GM18868 (cell line): Measurements from ENCODE around the gene KNDC1.
"Not testable (repeated sequence)": the region's sequence is repeated elsewhere in the genome, so short reads cannot be mapped to it uniquely, and the experiment has no call there.

Source experiments
- ATAC-seq: cut with Tn5 transposase; IDR thresholded peaks from one replicate; pipeline ENCODE4 v1.9.1; 2021; ENCODE audit warnings: mild to moderate bottlenecking, moderate library complexity; ENCODE audit not compliant: unreplicated experiment

KNDC1 gene

DNA sequence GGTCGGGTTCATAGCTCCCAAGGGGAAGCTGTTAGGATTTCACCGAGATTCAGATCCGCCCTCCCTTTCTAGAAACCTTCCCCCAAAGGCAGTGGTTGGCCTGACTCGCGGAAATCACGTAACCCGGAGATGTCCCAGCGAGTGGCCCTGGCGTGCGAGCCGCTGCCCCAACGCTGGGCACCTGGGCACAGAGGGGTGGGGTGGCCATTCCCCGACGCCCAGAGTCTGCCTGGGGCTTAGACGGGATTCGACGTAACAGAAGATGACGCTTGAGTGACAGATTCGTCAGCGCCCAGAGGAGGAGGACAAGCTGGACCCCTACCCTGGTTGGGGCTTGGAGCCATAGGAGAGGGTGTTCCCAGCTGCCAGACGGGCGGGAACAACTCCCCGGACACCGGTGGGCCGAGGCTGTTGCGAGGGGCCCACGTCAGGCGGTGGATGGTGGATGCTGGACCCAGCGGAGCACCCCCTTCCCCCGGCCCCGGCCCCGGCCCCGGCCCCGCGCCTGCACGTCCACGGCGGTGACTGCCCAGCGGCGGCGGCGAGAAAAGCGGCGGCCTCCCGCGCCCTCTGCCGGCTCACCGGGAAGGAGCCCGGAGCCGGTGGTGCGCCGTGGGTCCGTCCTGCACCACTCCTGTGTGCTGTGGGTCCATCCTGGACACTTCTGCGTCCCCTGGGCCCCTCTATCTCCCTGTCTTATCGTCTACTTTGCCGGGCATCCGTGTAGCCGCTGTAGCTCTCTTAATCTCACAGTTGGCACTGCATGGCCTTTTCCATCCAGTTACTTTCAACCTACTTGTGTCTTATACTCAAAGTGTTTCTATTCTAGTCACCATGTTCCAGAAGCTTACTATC, 35.4 kb upstream of the KNDC1 start:
- ATAC-seq: no peak

DNA sequence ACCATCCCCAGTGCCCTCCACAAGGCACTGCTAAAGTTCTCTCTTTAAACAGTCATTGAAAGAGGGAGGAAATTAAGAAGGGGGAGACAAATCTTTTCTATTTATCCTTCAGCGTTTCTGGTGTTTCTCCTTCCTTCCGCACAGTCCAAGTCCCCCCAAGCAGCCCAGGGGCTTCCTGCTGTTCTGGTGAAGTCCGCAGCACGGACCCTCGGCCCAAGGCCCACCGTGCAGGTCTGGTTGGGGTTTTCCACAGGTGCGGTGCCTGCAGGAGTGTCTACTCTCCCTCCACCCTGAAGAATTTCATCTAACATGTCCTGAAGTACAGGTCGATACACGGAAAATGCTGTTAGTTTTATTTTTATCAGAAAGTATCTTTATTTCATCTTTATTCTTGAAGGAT, 34.1 kb upstream of the KNDC1 start:
- no peak for ATAC-seq

DNA sequence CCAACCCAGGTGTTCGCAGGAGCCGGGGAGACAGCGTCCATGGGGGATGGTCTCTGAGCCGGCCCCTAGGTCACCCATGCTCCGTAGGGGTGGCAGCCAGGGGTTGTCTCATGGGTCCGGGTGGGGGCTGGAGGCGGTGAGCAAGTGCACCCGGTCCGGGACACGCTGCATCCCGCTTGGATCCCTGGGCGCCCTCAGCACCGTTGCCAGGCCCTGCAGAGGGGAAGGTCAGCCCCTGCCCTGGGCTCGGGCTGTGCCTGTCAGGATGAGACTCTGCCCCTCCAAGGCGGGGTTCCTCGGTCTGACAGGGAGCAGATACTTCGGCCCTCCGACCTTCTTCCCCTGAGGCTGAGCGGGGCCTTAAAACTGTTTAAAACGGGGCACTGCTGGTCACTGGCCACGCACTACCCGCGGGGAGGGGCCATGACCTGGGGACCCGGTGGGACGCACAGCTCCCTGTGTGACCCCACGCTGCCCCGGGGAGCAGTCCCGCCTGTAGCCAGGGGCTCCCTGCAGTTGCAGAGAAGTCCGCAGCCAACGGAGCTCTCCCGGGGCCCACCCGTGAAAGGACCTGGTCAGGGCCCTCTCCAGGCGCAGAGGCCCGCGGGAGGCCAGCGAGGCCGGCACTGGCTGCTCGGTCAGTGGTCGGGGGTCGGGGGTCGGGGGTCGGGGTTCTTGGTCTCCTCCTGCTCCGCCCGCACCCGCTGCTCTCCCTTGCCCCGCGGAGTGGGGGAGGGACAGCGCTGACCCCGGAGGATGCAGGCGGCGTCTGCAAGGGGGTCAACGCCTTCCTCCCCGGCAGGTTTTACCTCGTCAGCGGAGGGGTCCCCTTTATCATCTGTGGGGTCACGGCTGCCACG, 33.4 kb upstream of the KNDC1 start:
- ATAC-seq: no peak

DNA sequence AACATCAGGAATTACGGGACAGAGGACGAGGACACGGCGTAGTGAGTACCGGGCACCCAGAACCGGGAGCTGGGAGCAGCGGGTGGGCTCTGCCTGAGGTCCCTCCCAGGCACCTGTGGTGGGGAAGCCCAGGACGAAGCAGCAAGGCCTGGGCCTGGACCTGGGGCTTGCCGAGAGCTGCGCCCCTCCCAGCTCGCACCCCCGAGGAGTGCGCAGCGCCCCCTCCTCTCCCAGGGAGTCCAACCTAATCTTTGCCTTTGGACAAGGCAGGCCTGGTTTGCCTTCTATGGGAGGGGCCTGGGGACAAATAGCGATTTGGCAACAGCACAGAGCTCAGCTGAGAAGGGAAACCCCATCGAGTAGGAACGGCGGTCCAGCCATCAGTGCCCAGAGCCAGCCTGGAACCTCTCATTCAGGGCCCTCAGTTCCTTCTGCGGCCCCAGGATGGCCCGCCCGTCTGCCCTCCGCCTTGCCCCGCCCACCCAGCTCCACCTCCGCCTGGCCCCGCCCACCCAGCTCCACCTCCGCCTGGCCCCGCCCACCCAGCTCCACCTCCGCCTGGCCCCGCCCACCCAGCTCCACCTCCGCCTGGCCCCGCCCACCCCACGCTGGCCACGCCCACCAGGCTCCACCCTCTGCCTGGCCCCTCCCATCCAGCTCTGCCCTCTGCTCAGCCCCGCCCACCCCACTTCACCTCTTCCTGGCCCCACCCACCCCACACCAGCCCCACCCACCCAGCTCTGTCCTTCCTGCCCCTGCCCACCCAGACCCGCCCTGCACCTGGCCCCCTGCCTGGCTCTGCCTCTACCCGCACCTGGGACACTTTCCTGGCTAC, 32.5 kb upstream of the KNDC1 start:
- no peak for ATAC-seq

DNA sequence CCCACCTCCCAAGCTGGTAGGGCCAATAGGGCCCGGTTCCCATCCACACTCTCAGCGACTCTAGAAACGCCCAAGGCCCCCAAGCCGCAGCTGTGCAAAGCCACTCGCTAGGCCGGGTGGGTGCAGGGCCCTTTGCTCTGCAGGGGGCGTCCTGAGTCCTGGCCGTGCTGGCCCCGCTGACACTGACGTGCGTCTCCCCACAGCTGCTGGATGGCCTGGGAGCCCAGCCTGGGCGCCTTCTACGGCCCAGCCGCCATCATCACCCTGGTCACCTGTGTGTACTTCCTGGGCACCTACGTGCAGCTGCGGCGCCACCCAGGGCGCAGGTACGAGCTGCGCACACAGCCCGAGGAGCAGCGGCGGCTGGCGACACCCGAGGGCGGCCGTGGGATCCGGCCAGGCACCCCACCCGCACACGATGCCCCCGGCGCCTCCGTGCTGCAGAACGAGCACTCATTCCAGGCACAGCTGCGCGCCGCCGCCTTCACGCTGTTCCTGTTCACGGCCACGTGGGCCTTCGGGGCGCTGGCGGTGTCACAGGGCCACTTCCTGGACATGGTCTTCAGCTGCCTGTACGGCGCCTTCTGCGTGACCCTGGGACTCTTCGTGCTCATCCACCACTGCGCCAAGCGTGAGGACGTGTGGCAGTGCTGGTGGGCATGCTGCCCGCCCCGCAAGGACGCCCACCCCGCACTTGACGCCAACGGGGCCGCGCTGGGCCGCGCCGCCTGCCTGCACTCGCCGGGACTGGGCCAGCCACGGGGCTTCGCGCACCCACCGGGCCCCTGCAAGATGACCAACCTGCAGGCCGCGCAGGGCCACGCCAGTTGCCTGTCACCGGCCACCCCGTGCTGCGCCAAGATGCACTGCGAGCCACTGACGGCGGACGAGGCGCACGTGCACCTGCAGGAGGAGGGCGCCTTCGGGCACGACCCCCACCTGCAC, 31.6 kb upstream of the KNDC1 start:
- no peak for ATAC-seq

DNA sequence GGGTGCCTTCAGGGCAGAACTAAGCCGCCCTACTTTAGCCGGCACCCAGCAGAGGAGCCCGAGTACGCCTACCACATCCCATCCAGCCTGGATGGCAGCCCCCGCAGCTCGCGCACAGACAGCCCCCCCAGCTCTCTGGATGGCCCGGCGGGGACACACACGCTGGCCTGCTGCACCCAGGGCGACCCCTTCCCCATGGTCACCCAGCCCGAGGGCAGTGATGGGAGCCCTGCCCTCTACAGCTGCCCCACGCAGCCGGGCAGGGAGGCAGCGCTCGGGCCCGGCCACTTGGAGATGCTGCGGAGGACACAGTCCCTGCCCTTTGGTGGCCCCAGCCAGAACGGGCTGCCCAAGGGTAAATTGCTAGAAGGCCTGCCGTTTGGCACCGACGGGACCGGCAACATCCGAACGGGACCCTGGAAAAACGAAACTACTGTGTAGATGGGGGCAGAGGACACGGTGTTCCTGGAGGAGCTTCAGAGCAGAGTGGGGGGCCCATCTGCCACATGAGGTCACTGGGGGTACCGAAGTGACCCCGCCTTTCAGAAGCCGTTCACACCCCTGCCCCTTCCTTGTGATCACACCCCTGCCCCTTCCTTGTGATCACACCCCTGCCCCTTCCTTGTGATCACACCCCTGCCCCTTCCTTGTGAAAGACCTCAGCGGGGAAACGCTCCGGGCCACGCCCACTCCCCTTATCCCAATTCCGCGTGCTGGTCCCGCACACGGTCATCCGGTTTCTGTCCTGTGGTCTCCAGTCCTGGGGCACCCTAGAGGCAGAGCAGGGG, 30.8 kb upstream of the KNDC1 start:
- ATAC-seq: no peak

DNA sequence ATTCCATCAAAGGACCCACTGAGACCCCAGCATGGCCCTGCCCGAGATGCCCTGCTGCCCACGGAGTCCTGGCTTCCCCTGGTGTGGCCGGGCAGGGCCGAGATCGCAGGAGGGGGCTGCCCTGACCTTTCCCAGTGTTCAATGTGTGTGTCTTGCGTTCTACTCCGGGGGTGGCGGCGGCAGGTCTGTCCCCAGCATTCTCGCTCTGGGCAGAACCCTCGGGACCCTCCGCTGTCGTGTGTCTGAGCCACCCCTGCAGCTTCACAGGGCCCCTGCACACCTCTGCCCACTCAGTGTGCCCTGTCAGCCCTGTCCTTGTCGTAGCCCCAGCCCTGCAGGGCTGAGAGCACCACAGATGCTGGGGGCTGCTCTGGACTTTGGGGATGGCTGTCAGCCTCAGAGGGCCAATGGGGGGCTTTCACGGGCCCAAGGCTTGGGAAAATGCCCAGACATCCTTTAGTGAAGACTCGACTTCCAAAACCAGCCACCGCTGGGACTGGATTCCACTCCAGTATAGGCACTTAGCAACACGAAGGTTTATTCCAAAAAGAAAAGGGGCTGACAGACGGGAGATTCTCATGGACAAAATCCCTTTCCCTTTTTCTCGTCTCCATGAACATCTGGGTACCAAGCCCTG, 30.0 kb upstream of the KNDC1 start:
- ATAC-seq: no peak

DNA sequence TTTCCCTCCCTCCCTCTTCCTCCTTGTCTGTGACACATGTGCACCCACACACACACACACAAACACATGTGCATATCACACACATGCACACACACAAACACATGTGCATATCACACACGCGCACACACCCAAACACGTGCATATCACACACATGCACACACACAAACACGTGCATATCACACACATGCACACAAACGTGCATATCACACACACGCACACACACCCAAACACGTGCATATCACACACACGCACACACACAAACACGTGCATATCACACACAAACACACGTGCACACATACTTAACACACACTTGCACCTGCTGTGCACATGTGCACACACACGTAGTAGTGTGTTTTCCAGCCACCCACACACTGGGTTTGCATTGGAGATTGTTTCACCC, 29.4 kb upstream of the KNDC1 start:
- no peak for ATAC-seq

DNA sequence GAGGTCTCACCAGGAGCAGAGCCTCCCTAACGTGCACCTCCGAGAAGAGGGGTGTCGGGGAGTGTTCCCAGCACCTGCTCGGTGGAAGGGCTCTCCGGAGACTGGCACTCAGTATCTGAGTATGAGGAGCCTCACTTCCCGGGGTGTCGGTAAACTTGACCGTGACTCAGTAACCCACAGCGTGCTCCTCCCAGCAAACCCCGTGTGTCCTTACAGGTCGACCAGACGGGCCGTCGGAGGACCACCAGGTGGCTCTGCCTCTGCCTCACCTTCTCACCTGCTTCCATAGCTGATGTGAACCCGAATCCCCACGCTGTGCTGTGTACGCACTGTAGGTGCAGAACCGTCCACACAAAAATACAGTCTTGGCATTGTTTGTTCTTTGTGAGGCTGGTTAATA, 29.0 kb upstream of the KNDC1 start:
- ATAC-seq: no peak

DNA sequence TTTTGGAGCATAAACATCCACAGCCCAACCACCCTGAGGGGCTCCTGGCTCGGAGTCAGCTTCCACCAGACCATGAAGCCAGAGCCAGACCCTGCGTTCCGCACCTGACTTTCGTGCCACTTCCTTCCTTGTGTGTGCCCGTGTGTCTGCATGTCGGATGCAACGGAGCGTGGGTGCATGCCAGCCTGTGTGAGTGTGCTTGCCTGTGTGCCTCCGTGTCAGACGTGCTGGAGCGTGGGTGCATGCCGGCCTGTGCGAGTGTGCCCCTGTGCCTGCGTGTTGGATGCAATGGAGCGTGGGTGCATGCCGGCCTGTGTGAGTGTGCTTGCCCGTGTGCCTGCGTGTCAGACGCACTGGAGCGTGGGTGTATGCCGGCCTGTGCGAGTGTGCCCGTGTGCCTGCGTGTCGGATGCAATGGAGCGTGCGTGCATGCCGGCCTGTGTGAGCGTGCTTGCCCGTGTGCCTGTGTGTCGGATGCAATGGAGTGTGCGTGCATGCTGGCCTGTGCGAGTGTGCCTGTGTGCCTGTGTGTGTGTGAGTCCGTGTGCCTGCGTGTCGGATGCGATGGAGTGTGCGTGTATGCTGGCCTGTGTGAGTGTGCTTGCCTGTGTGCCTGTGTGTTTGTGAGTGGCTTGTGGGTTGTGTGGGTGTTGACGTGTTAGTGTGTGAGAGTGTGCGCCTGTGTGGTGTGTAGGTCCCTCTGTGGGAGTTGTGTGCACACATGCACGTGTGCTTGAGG, 28.1 kb upstream of the KNDC1 start:
- ATAC-seq: no peak

DNA sequence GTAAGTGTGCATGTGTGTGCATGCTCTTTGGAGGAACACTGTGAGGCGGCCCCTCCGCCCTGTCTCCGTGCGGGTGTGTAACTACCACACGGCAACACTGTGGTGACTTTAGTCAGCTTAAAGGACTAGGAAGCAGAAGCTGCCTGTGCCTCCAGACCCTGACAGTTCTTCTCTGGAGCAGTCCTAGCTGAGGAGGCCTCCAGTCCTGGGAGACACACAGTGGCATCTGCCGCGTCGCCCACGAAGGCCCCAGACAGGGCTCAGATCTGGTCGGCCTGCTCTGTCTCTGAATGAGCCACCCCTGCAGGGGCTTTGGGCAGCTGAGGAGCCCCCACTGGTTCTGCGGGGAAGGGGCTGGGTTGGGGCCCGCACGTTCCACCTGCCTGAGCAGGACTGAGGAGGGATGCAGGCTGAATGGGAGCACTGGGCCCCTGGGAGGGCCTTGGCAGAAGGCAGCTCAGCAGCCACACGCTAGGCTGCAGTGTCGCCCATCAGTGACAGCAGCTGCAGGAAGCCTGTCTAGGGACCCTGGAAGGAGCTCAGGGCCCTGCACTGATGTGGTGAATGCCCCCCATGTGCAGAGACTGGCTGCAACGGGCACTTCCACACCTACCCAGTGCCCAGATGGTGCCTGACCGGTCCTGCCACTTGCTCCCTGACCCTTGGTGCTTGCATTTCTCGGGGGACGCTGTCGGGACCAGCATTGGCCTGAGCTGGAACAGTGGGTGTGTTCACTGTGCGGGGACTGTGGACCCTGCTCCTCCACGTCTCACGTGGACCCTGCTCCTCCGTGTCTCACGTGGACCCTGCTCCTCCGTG, 27.3 kb upstream of the KNDC1 start:
- ATAC-seq: no peak

DNA sequence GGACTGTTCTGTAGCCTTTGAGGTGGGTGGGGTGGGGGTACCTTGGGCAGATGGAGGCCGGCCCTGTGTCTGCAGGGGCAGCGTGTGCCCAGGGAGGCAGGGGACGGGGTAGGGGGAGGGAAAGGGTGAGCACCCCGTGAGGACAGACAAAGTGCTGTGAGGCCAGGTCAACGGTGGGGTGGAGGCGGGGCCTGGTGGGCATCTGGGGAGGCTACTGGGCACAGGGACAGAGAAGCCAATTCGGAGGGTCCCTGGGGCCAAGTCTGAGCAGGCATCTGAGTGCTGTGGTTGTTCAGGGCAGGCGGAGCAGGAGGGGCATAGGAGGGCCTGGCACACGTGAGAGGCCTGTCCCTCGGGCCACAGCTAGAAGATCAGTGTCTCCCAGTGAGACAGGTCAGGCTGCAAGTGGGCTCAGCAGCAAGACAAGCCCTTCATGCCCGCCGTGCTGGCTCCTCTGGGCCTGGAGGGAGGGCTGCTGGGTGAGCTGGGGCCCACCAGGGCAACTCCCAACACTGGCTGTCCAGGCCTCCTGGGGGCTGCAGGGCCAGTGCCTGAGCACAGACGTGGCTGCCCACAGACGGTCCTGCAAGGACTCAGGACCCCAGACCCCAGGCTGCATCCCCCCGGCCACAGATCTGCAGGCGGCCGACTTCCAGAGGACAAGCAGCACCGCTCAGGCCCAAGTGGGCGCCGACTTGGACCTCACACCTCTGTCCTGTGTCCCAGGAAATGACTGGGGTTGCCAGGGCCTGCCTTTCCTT, 26.4 kb upstream of the KNDC1 start:
- ATAC-seq: no peak

DNA sequence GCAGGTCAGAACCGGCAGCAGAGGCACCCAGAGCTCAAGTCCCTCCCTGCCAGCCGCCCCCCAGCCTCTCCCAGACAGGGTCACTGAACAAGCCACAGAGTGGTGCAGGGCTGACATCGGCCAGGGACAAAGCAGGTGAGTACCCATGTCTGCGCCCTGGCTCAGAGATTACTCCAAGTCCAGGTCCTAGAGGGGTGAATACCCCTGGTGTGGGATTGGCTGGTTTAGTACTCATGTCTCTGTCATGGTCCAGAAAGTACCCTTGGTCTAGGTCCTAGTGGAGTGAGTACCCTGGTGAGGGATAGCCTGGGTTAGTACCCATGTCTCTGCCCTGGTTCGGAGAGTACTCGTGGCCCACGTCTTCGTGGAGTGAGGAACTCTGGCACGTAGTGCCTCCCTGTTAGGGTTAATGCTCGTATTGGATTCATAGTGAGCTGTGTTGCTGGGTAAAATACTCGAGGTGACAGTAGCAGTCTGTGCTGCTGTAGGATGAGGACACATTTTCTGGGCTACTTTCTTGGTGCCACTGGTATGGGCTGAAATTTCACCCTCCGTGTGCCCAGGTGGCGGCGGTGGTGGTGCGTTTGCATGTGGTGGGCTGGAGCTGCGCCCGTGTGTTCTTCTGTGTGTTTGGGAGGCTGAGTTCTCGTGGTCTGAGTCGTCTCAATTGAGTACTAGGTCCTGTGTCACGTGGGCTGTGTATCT, 25.5 kb upstream of the KNDC1 start:
- ATAC-seq: no peak

DNA sequence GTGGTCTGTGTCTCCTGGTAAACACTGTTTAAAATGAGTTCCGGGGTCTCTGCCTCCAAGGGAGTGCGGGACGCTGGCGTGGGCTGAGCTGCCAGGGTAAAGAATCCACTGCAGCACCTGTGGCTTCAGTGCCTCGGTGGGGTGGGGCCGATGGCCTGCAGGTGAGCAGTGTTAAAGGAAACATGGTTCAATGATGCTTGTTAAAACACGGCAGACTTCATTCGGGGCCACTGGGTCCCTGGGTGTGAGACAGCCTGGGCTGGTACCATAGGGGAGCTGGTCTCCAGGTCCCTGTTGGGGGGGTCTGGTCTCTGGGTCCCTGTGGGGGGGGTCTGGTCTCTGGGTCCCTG, 24.9 kb upstream of the KNDC1 start:
- ATAC-seq: no peak

DNA sequence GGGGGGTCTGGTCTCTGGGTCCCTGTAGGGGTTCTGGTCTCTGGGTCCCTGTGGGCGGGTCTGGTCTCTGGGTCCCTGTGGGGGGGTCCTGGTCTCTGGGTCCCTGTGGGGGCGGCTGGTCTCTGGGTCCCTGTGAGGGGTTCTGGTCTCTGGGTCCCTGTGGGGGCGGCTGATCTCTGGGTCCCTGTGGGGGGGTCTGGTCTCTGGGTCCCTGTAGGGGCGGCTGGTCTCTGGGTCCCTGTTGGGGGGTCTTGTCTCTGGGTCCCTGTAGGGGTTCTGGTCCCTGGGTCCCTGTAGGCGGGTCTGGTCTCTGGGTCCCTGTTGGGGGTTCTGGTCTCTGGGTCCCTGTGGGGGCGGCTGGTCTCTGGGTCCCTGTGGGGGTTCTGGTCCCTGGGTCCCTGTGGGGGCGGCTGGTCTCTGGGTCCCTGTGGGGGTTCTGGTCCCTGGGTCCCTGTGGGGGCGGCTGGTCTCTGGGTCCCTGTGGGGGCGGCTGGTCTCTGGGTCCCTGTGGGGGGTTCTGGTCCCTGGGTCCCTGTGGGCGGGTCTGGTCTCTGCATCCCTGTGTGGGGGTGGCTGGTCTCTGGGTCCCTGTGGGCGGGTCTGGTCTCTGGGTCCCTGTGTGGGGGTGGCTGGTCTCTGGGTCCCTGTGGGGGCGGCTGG, 22.4 kb upstream of the KNDC1 start:
- ATAC-seq: not testable (repeated sequence)
